Muscle of back (tissue), 11 donors: ENCODE results near the gene RNLS. TPM values are rescaled to one million over a fixed set of nuclear protein-coding genes. Genes with fewer than 3 reads are reported as not detected.

Source experiments
- DNase-seq, 3 donors: peaks; one replicate each; pipeline versions ENCODE4 v3.0.0 to v3.0.0-alpha.2; 2013
- polyA plus RNA-seq, 10 donors: library from polyadenylated mRNA; unstranded; fragments of 120-200 nt; gene quantifications; one replicate each; pipeline ENCODE4 v1.2.1, GENCODE V29; 2013; ENCODE audit not compliant: insufficient read length in 10 of 10

Gene RNLS
- polyA plus RNA-seq, 10 donors = 2.1 to 4.1 (median 3.2) TPM

GRCh38 chr10:88260329-88261051 is 322.6 kb downstream of the RNLS start:
- DNase-seq = no peak

GRCh38 chr10:88259381-88259780 is 323.7 kb downstream of the RNLS start:
- DNase-seq = no peak

GRCh38 chr10:88256886-88257285 is 326.2 kb downstream of the RNLS start:
- DNase-seq = peak in 1 of 3 donors; percentile 34

GRCh38 chr10:88256013-88256680 is 327.0 kb downstream of the RNLS start:
- DNase-seq = peak; percentile 84 to 95 (median 90)

- no peak for DNase-seq
Observed at GRCh38 chr10:88254091-88254490, 329.0 kb downstream of the RNLS start.

- no peak for DNase-seq
Observed at GRCh38 chr10:88253622-88254021, 329.5 kb downstream of the RNLS start.

GRCh38 chr10:88253128-88253527 is 330.0 kb downstream of the RNLS start:
- no peak for DNase-seq

- no peak for DNase-seq
Observed at GRCh38 chr10:88249450-88249849, 333.7 kb downstream of the RNLS start.

GRCh38 chr10:88246675-88247074 is 336.4 kb downstream of the RNLS start:
- DNase-seq = no peak

GRCh38 chr10:88245974-88246511 is 337.1 kb downstream of the RNLS start:
- peak; percentile 62 to 84 (median 71) for DNase-seq

GRCh38 chr10:88244781-88245625 is 338.1 kb downstream of the RNLS start:
- peak in 1 of 3 donors; percentile 28 for DNase-seq

- DNase-seq = peak; percentile 77 to 88 (median 79)
Observed at GRCh38 chr10:88243836-88244730, 339.0 kb downstream of the RNLS start.

- no peak for DNase-seq
Observed at GRCh38 chr10:88243202-88243744, 339.8 kb downstream of the RNLS start.

- no peak for DNase-seq
Observed at GRCh38 chr10:88241501-88241900, 341.6 kb downstream of the RNLS start.

GRCh38 chr10:88239212-88239611 is 343.9 kb downstream of the RNLS start:
- no peak for DNase-seq

GRCh38 chr10:88238615-88238914 is 344.6 kb downstream of the RNLS start:
- no peak for DNase-seq

- no peak for DNase-seq
Observed at GRCh38 chr10:88237896-88238614, 345.1 kb downstream of the RNLS start.

GRCh38 chr10:88236121-88236743 is 346.9 kb downstream of the RNLS start:
- DNase-seq = no peak

GRCh38 chr10:88234297-88234696 is 348.8 kb downstream of the RNLS start:
- DNase-seq = no peak

GRCh38 chr10:88233870-88234269 is 349.2 kb downstream of the RNLS start:
- no peak for DNase-seq
